ENCODE data around the gene PPP1R1C. TPM values are rescaled to one million over a fixed set of nuclear protein-coding genes. Genes with fewer than 3 reads are reported as not detected.
A peak's percentile ranks its signal among the peaks of the same experiment; 100 is the strongest.
"Not testable (repeated sequence)": the region's sequence is repeated elsewhere in the genome, so short reads cannot be mapped to it uniquely, and the experiment has no call there.

The PPP1R1C gene
- total and polyA plus RNA-seq, 2 experiments from 2014 or later, result 3.5 to 18.8 TPM

DNA sequence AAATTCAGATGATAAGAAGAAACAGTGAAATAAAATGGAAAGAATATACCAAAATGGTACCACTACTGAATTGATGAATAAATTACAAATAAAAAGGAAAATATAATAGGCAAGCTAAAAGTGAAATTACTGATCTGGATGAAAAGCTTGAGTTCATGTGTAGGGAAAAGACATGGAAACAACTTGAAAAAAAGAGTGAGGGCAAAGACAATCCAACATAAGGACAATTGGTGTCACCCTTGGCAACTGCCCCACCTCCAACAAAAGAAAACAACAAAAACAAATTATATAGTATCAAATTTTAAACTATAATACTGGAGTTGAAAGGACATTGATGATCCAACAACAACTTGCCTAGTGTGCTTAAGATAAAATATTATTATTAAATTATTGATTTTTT is 37.6 kb downstream of the PPP1R1C start (continued):
- TF ChIP-seq, protein P1, sequence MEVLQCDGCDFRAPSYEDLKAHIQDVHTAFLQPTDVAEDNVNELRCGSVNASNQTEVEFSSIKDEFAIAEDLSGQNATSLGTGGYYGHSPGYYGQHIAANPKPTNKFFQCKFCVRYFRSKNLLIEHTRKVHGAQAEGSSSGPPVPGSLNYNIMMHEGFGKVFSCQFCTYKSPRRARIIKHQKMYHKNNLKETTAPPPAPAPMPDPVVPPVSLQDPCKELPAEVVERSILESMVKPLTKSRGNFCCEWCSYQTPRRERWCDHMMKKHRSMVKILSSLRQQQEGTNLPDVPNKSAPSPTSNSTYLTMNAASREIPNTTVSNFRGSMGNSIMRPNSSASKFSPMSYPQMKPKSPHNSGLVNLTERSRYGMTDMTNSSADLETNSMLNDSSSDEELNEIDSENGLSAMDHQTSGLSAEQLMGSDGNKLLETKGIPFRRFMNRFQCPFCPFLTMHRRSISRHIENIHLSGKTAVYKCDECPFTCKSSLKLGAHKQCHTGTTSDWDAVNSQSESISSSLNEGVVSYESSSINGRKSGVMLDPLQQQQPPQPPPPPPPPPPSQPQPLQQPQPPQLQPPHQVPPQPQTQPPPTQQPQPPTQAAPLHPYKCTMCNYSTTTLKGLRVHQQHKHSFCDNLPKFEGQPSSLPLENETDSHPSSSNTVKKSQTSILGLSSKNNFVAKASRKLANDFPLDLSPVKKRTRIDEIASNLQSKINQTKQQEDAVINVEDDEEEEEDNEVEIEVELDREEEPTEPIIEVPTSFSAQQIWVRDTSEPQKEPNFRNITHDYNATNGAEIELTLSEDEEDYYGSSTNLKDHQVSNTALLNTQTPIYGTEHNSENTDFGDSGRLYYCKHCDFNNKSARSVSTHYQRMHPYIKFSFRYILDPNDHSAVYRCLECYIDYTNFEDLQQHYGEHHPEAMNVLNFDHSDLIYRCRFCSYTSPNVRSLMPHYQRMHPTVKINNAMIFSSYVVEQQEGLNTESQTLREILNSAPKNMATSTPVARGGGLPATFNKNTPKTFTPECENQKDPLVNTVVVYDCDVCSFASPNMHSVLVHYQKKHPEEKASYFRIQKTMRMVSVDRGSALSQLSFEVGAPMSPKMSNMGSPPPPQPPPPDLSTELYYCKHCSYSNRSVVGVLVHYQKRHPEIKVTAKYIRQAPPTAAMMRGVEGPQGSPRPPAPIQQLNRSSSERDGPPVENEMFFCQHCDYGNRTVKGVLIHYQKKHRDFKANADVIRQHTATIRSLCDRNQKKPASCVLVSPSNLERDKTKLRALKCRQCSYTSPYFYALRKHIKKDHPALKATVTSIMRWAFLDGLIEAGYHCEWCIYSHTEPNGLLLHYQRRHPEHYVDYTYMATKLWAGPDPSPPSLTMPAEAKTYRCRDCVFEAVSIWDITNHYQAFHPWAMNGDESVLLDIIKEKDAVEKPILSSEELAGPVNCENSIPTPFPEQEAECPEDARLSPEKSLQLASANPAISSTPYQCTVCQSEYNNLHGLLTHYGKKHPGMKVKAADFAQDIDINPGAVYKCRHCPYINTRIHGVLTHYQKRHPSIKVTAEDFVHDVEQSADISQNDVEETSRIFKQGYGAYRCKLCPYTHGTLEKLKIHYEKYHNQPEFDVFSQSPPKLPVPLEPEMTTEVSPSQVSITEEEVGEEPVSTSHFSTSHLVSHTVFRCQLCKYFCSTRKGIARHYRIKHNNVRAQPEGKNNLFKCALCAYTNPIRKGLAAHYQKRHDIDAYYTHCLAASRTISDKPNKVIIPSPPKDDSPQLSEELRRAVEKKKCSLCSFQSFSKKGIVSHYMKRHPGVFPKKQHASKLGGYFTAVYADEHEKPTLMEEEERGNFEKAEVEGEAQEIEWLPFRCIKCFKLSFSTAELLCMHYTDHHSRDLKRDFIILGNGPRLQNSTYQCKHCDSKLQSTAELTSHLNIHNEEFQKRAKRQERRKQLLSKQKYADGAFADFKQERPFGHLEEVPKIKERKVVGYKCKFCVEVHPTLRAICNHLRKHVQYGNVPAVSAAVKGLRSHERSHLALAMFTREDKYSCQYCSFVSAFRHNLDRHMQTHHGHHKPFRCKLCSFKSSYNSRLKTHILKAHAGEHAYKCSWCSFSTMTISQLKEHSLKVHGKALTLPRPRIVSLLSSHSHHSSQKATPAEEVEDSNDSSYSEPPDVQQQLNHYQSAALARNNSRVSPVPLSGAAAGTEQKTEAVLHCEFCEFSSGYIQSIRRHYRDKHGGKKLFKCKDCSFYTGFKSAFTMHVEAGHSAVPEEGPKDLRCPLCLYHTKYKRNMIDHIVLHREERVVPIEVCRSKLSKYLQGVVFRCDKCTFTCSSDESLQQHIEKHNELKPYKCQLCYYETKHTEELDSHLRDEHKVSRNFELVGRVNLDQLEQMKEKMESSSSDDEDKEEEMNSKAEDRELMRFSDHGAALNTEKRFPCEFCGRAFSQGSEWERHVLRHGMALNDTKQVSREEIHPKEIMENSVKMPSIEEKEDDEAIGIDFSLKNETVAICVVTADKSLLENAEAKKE (CRISPR knock-in tag; IDR thresholded peaks at IDR 0.05), result no peak
- TF ChIP-seq STAT1 (IDR thresholded peaks at IDR 0.05; ENCODE audit: unreplicated experiment) (no peak), EZH2 (IDR thresholded peaks at IDR 0.05; ENCODE audit: low read depth, unreplicated experiment) (no peak), EZH2phosphoT487 (IDR thresholded peaks at IDR 0.05; ENCODE audit: unreplicated experiment) (no peak)
- TF ChIP-seq, protein P2, sequence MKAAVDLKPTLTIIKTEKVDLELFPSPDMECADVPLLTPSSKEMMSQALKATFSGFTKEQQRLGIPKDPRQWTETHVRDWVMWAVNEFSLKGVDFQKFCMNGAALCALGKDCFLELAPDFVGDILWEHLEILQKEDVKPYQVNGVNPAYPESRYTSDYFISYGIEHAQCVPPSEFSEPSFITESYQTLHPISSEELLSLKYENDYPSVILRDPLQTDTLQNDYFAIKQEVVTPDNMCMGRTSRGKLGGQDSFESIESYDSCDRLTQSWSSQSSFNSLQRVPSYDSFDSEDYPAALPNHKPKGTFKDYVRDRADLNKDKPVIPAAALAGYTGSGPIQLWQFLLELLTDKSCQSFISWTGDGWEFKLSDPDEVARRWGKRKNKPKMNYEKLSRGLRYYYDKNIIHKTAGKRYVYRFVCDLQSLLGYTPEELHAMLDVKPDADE (IDR thresholded peaks at IDR 0.05), result no peak

- peak overlapping the region; percentile 91; the same call in 1 of the 2 replicates for H2AFZ ChIP-seq
- H3K27me3 Mint-ChIP-seq (ENCODE audit: insufficient read depth, low read depth, poor library complexity); H3K4me1 Mint-ChIP-seq; H3K27ac ChIP-seq (ENCODE audit: low read depth); H3K9me2 ChIP-seq (ENCODE audit: insufficient read depth); H3K36me3 ChIP-seq (ENCODE audit: insufficient read depth); H3K27ac Mint-ChIP-seq; H4K20me1 ChIP-seq (replicated peaks; ENCODE audit: insufficient read depth); H3K27me3 ChIP-seq (ENCODE audit: insufficient read depth); H3F3A ChIP-seq (replicated peaks; ENCODE audit: low read depth); H3K9me3 Mint-ChIP-seq; H3K79me2 ChIP-seq (replicated peaks; ENCODE audit: insufficient read depth); H3K36me3 Mint-ChIP-seq (ENCODE audit: low read depth); H3K4me1 ChIP-seq (ENCODE audit: insufficient read depth); ATAC-seq: not testable (repeated sequence)
- peak overlapping the region; percentile 70 for H3K4me3 Mint-ChIP-seq
- peak overlapping the region; percentile 72 for H3K4me3 ChIP-seq
- peak overlapping the region; percentile 66 for H3K4me2 ChIP-seq
- peak; percentile 14 for DNase-seq (ENCODE audit: low spot score)
These were observed 45.2 kb downstream of the PPP1R1C start for GRCh38 chr2:182030875-182031274.

Data from GM23338 (cell line).